GM18861 (cell line): ENCODE results near the gene GRIK4.

Source experiments
- ATAC-seq: cut with Tn5 transposase; IDR thresholded peaks from one replicate; pipeline ENCODE4 v1.9.1; 2021; ENCODE audit not compliant: unreplicated experiment

Gene GRIK4

DNA sequence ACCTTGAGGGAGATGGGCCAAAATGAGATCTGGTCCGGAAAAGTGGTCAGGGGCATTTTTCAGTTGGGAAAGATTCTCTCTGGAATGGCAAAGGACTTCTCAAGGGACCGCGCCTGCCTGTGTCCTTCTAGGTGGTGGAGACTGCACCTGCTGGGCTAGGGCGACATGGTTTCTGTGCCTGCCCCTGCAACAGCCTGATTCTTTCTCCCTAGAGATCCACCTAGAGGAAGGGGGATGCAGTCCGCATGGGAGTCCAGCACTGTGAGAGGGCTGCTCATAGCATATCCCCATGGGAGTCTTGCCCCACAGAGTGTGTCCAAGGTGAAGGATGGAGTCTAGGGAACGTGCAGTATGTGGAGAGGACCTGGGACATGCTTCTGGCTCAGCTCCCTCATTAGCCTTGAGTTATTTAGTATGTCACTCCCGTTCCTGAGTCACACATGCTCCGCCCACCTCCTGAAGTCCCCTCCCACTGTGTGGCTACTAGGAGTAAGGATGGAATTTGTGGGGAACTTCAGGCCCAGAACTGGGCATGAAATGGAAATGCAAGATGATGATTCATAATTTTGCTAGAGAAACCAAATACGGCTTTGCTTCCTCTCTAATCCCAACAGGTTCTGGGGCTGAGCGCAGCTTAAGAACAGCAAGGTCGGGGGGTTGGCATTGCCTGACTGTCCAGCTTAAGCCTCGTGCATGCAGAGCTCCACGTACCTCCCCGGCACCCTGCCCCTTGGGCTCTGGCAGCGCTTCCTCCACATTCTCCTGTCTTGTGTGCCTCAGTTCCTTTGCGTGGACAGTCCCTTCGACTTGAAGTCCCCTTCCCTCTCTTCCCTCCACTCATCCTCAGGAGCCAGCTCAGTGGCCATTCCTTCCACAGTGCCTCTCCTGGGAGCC lies 35.0 kb downstream of the GRIK4 start:
- no peak for ATAC-seq

DNA sequence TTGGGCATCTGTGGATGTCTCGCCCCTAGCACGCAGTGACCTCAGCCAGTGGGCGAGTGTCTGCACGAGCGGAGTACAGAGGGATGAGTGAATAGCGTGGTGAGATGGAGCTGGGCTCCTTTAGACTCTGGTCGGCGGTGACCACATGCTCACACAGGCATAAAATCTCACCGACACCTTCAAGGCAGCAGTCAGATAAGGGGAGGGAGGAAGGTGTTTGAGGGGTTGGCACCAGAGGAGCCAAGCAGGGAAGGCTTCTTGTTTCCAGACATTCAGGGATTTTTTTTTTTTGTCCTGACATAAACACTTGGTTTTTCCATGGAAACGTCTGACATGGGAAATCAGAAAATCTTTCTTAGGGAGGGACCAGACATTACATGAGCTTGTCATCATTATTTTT lies 35.8 kb downstream of the GRIK4 start:
- ATAC-seq = no peak

DNA sequence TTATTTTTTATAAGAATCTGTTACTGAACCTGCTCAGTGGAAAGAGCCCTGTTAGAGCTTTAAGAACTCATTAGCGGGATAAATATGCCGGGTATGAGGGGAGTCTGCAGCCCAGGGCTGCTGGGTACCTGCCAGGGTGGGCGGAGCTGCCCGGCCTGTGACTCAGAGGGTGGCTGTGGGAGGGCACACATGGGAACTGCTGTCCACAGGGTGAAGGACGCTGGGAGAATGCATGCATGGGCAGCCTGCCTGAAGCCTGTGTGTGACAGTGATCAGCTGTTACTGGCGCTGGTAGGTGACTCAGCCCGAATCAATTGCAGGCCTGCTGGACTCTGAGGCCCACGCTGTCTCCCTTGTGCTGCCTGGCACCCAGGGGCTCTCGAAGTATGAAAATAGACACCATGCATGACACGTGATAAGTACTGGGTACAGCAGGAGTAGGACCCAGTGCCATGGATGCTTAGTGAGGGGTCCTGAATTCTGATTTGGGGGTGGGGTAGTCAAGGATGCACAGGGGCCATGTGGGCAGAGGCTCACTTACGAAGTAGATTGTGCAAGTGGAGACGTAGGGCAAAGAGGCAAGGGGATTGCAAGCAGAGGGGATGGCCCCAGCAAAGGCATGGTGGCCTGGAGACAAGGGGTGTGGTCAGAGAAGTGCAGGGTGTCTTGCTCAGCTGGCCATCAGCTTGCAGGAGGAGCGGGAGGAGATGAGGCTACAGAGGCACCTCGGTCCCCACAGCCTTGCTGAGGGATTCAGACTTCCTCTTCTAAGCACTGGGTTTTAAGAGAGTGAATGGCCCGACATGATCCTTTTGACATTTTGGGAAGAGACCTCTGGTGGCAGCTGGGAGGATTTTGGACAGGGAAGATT lies 36.5 kb downstream of the GRIK4 start:
- ATAC-seq = no peak

DNA sequence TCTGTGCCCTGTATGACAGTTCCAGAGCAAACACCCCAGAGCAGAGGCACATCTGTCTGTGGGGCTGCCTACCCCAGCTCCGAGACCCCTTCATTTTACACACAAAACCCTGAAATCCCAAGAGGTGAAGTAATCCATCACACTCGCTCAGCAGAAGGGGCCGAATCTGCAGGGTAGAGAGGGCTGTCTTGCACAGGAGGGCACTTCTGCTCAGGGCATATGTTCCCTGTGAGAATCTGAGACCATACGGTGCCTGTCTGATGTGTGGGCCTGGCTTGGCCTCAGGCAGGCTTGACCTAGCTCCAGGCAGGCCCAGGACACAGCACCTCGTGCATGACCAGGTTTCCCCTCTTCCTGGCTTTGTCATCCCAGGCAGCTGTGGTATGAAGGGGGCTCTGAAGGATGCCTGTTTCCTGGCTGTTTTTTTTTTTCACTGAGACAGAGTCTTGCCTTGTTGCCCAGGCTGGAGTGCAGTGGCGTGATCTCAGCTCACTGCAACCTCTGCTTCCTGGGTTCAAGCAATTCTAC lies 37.2 kb downstream of the GRIK4 start:
- ATAC-seq = no peak

DNA sequence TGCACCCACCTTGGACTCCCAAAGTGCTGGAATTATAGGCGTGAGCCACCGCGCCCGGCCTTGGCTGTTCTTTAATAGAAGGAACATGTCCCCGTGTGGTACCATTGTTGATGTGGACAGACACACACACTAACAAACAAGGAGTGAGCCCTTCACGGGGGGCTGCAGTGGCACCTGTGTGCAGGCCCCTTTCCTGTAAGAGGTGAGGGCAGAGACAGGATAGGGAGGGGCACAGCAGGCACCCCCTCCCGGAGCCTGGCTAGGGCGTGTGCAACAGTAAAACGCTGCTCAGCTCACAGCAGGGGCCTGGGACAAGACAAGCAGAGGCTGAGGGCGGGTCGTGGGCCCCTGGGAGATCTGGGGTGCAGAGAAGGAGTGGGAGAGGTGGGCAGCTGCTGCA lies 37.8 kb downstream of the GRIK4 start:
- no peak for ATAC-seq

DNA sequence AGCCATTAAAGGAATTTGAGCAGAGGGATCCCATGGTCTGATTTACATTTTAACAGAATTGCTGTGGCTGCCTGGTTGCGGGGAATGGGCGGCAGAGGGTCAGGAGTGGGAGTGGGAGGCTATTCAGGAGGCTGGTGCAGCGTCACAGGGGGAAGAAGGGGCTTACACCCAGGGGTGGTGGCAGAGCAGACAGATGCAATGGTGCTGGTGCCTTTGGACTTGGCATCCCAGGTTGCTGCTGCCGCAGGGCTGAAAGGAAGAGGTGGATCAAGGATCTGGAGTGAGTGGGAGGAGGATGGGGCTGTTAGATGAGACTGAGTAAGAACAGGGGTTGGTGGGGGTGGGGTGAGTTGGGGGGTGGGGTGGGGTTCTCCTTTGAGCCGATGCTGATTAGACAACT lies 38.5 kb downstream of the GRIK4 start:
- ATAC-seq = no peak

DNA sequence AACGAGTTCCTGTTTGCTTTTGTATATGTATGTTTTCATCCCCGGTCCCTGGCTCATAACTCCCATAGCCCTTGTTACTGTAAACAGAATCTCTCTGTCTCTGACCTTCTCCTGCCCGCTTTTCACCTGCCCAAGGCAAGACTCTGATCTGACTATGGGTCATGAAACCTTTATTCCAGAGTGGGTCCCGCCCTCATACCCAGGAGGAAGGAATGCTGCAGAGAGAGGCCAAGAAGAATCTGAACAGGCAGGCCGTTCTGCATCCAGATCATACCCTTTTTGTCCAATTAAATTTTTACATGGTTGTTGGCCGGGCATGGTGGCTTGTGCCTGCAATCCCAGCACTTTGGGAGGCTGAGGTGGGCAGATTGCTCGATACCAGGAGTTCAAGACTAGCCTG lies 39.6 kb downstream of the GRIK4 start:
- ATAC-seq = no peak

DNA sequence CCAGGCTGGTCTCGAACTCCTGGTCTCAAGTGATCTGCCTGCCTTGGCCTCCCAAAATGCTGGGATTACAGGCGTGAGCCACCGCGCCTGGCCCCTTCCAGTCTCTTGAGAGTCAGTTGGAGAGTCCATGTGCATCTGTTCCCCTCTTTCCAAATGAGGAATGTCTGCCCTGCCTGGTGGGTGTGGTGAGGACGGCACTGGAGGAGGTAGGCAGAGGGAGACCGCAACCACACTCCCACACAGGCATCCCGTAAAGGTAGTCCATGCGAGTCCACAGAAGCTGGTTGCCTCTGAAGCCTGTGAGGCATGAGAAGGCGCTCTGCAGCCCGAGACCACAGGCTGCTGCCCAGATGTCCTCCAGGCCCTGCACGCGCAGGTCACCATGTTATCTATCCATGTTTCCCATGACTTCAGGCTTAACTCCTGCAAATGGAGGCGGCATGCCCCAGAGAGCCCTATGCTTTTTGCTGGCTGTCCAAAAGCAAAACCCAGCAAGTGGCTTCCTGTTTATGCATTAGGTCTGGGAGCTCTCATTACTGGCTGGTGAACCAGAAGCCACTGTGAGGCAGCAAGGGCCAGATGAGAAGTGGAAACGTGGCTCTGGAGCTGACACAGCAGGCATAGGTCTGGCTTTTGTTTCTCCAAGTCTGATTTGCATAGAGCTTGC lies 43.4 kb downstream of the GRIK4 start:
- peak; percentile 52 for ATAC-seq

DNA sequence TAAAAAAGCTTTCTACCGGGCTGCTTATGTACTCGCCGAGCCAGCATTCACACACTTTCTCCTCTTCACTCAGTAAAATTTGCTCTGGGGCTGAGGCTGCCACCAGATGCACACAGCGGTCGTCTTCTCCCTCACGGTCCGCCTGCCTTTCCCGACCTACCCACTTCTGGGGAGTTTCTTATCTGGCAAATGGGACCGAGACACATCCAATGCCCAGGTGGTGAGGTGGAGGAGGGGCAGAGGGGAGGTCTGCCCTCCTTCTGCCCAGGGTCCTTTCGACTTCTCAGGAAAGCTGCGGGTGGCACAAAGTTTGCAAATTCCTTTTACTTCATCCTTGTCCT lies 43.9 kb downstream of the GRIK4 start:
- ATAC-seq = no peak

DNA sequence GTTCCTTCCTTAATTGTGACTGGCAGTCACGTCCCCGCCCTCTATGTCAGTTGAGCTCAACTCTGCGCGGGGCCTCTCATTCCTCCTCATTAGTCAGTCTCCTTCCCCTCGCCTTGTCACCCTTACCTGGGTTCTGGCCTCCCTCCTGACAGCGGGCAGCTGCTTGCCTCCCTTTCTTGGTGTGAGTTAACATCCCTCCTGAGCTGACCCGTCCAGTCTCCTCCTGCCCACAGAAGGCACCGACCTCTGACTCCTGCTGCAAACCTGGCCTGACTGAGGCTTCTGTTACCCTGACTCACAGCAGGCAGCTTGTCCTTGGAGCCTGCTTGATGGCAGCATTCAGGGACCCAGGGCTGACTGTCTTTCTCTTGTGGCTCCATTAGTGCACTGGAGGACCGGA lies 45.2 kb downstream of the GRIK4 start:
- no peak for ATAC-seq

DNA sequence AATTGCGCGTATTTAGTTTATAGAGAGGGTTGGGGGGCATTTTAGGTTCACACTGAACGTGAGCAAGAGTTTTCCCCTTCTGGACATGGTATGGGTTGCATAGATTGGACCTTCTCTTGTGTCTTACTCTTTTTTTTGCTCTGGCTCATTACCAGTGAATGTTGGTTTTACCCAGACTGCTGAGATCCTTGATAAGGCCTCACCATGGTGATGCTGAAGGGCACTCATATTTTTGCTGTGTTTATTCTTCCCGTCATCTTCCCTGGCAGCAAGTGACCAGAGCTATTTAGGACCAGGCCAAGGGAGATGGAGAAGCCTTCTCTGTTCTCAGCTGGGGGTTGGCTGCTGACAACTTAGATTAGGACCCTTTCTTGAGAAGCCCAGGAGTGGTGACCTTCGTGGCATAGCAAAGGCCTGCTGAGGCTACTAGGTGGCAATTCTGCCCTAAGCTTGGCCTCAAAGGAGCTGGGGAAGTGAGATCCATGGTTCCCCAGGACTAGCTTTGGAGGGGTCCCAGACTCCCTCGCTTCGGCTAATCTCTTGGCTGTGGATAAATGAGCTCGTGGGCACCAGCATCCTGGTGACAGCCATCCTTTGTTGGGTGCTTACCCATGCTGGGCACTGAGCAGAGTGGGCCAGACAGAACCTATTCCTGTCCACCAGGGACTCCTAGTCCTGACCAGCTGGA lies 47.3 kb downstream of the GRIK4 start:
- ATAC-seq = no peak

DNA sequence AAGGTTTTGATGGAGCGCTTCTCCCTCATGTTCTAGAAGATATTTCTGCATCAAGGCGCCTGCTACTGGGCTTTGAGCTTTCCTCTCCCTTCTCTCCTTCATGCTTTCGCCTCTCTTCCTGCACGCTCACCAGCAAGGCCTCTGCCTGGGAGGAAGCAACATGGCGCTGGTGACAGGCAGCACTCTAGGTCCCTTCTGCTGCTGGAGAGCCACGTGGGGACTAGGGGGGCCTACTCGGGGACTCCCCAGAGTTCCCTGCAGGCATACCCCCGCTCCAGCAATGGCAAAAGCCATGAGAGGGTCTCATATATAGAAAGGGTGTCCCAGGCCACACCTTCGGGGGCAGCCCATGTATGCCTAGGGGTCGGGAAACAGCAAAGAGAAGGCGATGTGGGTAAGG lies 49.7 kb downstream of the GRIK4 start:
- no peak for ATAC-seq

DNA sequence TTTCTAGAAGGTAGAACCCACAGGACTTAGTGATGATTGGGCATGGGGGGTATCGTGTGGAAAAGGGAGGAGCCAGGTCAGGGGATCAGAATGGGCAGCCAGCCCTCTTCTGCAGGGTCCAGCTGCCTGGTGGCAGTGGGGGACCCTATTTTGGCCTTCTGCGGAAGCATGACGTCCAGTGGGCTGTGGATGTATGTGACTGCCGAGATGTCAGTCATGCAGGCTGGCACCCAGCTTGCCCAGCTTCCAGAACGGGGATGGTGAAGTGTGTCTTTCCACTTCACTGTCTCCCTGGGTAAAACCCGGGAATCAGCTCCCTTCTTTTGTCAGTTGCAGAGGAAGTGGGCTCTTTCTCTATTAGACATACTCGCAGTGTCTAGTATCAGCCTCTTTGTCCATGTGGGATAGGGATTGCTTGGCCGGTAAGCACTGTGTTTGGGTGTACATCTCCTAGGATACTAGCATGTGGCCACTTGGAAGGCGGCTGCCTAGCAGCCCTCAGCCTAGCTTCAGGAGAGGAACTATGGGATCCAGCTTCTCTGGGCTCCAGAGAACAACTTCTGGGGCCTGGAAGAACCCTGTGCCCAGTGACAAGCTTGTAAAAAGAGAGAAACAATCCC lies 51.4 kb downstream of the GRIK4 start:
- ATAC-seq = no peak

DNA sequence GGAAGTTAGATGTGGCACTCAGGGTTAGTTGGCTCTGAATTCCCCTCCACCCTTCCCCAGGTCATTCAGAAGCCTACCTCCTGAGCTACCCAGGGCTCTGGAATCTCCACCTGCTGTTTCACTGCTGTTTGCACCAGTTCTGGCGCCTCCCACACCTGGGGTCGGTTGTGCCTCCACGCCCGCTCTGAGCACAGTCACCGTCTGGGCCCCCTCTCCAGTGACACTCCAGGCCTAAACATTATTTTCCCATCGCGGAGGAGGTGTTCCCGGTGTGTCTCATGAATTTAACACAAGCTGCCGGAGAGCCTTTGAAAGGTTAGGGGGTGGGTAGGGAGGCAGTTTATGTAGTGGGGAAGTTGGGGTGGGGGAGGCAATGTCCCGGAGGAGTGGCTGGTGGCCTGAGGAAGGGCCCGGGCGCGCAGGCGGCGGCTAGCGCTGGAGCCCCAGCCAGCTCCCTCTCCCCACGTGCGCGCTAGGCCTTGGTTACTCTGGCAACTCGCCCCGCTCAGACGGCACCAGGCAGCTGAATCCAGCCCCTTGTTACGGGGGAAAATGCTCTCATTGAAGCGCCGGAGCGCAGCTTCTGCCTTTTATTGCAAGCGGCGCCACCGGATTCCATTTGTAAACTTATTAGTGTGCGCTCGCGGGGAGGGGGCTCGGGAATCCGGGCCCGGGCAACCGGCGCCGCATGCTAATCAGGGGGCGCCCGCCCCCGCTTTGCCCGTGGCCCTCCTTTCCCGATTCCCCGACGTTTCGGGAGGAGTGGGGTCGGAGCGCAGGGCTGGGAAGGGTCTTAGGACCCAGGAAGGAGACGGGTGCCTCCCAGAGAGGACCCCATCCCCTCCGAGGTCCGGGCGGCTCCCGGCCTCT lies 52.4 kb downstream of the GRIK4 start:
- no peak for ATAC-seq

DNA sequence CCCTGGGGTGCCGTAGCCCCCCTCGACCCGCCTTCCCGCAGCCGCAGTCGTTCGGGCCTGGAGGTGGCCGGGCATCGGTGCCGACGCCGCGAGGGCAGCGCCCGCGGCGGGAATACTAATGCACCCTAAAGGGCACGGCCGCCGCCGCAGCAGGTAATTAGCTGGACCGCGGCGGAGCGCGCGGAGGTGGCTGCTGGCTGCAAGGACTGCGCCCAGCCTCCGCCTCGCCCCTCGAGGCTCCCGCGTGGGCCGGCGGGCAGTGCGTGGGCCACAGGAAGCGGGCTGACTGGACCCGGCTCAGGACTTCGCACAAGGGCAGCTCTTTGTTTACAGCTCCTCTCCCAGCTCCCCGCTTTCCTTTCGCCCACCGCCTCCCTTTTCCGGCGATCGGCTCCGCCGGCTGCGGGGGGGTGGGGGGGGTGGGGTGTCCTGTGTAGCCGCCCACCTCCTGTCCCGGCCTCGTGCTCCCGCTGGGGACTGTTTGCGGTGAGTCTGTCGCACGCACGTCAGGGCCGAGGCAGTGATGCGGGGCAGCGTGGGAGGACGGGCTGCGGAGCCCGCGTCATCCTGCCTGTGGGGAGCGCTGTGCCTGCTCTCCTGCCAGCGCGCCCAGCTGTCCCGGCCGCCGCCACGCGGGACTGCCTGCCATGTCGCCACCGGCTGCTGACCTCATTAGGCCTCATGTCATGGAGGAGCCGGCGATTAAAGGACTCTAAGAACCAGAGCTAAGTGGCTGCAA lies 53.2 kb downstream of the GRIK4 start:
- ATAC-seq = peak; percentile 60

DNA sequence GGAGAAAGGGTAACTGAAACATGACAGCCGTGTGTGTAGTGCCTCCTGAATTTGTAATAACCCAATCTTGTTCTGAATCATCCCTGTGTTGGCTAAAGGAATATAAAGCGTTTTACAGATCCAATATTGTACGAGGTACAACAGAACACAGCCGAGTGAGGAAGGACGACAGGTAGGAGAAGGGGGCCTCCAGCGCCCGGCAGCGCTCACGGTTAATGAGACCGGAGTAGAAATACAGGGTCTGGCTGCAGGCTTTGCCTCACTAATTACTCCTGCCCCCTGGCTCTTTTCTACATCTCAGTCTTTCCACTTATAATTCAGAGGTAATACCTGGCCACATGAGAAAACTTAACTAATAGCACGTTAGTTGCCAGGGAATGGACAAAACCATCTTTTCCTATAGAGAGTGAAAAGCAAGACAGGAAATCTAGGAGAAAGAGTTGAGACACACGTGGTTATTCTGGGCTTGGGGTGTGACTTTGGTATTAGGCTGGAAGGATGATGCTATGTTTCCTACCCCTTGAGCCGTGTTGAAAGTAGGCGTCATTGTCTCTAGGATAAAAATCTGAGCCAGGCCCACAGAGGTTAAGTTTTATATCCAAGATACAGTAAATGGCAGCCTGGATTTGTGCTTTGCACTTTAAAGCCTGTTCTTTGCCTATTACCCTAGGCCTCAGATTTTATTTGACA lies 54.1 kb downstream of the GRIK4 start:
- ATAC-seq = no peak

DNA sequence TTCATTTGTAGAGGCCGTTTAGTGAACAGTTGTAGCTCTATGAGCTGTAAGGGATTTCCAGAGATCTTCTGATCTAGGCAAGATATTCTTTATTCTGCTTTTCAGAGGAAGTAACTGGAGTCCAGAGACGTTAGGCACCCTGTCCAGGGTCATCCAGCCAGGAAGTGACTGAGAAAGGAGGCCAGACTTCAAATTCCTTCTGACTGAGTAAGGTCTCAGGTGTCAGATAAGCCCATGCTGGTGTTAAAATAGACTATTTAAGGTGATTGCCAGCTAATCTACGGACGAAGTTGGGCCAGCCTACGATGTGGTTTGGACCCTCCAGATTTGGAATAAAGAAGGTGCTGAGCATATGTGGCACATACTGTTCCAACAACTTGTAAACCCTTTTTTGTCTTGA lies 54.6 kb downstream of the GRIK4 start:
- no peak for ATAC-seq
